ENCODE results near the gene STAT4. TPM values are rescaled to one million over a fixed set of nuclear protein-coding genes. Genes with fewer than 3 reads are reported as not detected.

STAT4 gene
- total RNA-seq, 1 experiment from 2014 or later, result 0.71 TPM

DNA sequence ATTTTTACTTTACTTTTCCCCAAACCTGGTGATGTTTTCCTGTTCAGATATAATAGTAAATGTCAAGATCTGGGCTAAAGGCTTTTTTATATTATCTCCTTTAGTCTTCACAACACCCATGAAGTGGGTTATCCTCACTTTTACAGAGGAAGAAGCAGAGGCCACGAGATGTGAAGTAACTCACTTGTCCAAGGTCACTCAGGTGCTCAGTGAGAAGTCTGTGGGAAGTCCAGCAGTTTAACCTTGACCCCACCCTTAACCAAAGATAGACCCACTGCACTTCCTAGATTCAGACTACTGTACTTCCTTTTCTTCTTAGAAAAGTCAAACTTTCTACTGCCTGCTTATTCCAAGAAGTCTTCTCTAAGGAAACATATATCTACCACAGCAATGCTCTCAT is 80.5 kb downstream of the STAT4 start:
- POLR2A ChIA-PET (ENCODE audit: low non-redundant PET), result no interaction called here
- Histone ChIP-seq H3K27ac (ENCODE audit: low read depth, low read length, poor library complexity, severe bottlenecking) (no peak overlapping the region), H3K27me3 (replicated peaks; ENCODE audit: insufficient read depth, low read depth, low read length, poor library complexity) (no peaks in the 10 kb centered on the region), H3K4me1 (ENCODE audit: insufficient read depth, low read length, poor library complexity, severe bottlenecking) (peaks cover 9% of the 10 kb centered on the region), H3K36me3 (ENCODE audit: insufficient read depth, low read length, poor library complexity, severe bottlenecking) (no peaks in the 10 kb centered on the region), H3K9me3 (ENCODE audit: low read depth, low read length, poor library complexity, severe bottlenecking) (no peaks in the 10 kb centered on the region), H3K4me3 (ENCODE audit: low read depth, low read length, poor library complexity, severe bottlenecking) (no peak overlapping the region)
- TF ChIP-seq, protein P1, sequence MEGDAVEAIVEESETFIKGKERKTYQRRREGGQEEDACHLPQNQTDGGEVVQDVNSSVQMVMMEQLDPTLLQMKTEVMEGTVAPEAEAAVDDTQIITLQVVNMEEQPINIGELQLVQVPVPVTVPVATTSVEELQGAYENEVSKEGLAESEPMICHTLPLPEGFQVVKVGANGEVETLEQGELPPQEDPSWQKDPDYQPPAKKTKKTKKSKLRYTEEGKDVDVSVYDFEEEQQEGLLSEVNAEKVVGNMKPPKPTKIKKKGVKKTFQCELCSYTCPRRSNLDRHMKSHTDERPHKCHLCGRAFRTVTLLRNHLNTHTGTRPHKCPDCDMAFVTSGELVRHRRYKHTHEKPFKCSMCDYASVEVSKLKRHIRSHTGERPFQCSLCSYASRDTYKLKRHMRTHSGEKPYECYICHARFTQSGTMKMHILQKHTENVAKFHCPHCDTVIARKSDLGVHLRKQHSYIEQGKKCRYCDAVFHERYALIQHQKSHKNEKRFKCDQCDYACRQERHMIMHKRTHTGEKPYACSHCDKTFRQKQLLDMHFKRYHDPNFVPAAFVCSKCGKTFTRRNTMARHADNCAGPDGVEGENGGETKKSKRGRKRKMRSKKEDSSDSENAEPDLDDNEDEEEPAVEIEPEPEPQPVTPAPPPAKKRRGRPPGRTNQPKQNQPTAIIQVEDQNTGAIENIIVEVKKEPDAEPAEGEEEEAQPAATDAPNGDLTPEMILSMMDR (conservative IDR thresholded peaks at IDR 0.05; ENCODE audit: low read depth, low read length), result no peak
- no peak for TF ChIP-seq EZH2 (IDR thresholded peaks at IDR 0.05; ENCODE audit: borderline replicate concordance, low read depth, low read length, poor library complexity, severe bottlenecking)
- intact Hi-C loops (cut with micrococcal nuclease; ENCODE audit: unreplicated experiment), result no loop called here
- CTCF ChIA-PET, result interaction anchor here (0.7 kb wide), 1 partner anchor 440 kb away, joined by 6 read pairs; no protein-coding TSS in a partner anchor
- DNase-seq (ENCODE audit: low spot score), result no peak
- BruUV-seq (replicated peaks), result no TSS peak

DNA sequence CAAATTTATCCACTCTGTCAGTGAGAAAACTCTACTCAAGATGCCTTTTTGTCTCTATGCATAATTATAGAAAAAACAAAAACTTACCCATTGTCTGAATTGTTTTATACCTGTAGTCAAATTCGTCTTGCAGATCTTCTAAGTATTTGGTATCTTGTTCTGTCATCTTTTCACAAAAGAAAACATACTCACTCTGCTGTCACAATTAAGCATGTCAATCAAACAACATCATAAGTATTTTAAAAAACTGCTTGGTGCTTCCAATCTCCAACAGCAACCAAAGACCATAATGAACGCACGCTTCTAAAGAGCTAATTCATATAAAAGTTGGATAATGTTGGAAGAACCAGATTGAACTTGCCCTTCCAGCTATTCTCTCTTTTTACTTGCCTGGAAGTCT is 81.2 kb downstream of the STAT4 start:
- intact Hi-C loops (cut with micrococcal nuclease; ENCODE audit: unreplicated experiment), result no loop called here
- Histone ChIP-seq H3K4me1 (ENCODE audit: insufficient read depth, low read length, poor library complexity, severe bottlenecking) (peaks cover 9% of the 10 kb centered on the region), H3K4me3 (ENCODE audit: low read depth, low read length, poor library complexity, severe bottlenecking) (no peak overlapping the region), H3K36me3 (ENCODE audit: insufficient read depth, low read length, poor library complexity, severe bottlenecking) (no peaks in the 10 kb centered on the region), H3K27ac (ENCODE audit: low read depth, low read length, poor library complexity, severe bottlenecking) (no peak overlapping the region), H3K9me3 (ENCODE audit: low read depth, low read length, poor library complexity, severe bottlenecking) (no peaks in the 10 kb centered on the region), H3K27me3 (replicated peaks; ENCODE audit: insufficient read depth, low read depth, low read length, poor library complexity) (no peaks in the 10 kb centered on the region)
- ChIA-PET POLR2A (ENCODE audit: low non-redundant PET) (no interaction called here), CTCF (no interaction called here)
- DNase-seq (ENCODE audit: low spot score), result no peak
- TF ChIP-seq EZH2 (IDR thresholded peaks at IDR 0.05; ENCODE audit: borderline replicate concordance, low read depth, low read length, poor library complexity, severe bottlenecking), result no peak
- TF ChIP-seq, protein P1 (conservative IDR thresholded peaks at IDR 0.05; ENCODE audit: low read depth, low read length), result no peak
- no TSS peak for BruUV-seq (replicated peaks)

DNA sequence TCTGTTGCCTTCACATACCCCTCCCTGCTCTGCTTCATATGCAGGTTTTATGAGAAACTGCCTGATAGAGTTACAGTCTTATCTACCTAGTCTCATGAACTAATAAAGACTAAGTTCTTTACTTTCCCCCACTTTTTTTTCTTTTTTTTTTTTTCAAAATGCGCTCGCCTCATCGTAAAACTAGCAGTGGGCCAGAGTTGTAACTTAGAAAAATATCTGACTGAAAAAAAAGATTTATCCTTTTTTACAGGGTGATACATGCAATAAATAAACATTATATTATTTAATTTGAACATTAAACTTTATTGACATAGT is 83.9 kb downstream of the STAT4 start:
- Histone ChIP-seq H3K27ac (ENCODE audit: low read depth, low read length, poor library complexity, severe bottlenecking) (no peak overlapping the region), H3K27me3 (replicated peaks; ENCODE audit: insufficient read depth, low read depth, low read length, poor library complexity) (no peaks in the 10 kb centered on the region), H3K4me1 (ENCODE audit: insufficient read depth, low read length, poor library complexity, severe bottlenecking) (peaks cover 9% of the 10 kb centered on the region), H3K36me3 (ENCODE audit: insufficient read depth, low read length, poor library complexity, severe bottlenecking) (no peaks in the 10 kb centered on the region), H3K9me3 (ENCODE audit: low read depth, low read length, poor library complexity, severe bottlenecking) (no peaks in the 10 kb centered on the region), H3K4me3 (ENCODE audit: low read depth, low read length, poor library complexity, severe bottlenecking) (no peak overlapping the region)
- no TSS peak for BruUV-seq (replicated peaks)
- ChIA-PET POLR2A (ENCODE audit: low non-redundant PET) (no interaction called here), CTCF (no interaction called here)
- no peak for DNase-seq (ENCODE audit: low spot score)
- intact Hi-C loops (cut with micrococcal nuclease; ENCODE audit: unreplicated experiment), result no loop called here
- TF ChIP-seq, protein P1 (conservative IDR thresholded peaks at IDR 0.05; ENCODE audit: low read depth, low read length), result no peak
- no peak for TF ChIP-seq EZH2 (IDR thresholded peaks at IDR 0.05; ENCODE audit: borderline replicate concordance, low read depth, low read length, poor library complexity, severe bottlenecking)

Data from A673 (cell line).